SU-DHL-6 (cell line): ENCODE measurements around the gene EFCAB11.

ENCODE experiments used
- CTCF ChIP-seq: fragments of 200-600 bp; sonication (generic); IDR thresholded peaks from one replicate; pipeline ENCODE4 v1.5.1; 2017; ENCODE audit warnings: antibody characterized with exemption, mild to moderate bottlenecking, low read length, moderate library complexity; ENCODE audit not compliant: insufficient read depth, poor library complexity, severe bottlenecking
- EZH2phosphoT487 ChIP-seq: fragments of 200-600 bp; sonication (generic), shearing (Covaris generic); conservative IDR thresholded peaks from 2 replicates; pipeline ENCODE4 v1.6.1; 2018; ENCODE audit warnings: mild to moderate bottlenecking, antibody characterized with exemption, low read length, moderate library complexity, mixed read lengths

GRCh38 chr14:89858089-89858488 lies 96.4 kb downstream of the EFCAB11 start:
- TF ChIP-seq CTCF, result no peak
- no peak for TF ChIP-seq EZH2phosphoT487
